ENCODE measurements around the gene GPR6.

The GPR6 gene

DNA sequence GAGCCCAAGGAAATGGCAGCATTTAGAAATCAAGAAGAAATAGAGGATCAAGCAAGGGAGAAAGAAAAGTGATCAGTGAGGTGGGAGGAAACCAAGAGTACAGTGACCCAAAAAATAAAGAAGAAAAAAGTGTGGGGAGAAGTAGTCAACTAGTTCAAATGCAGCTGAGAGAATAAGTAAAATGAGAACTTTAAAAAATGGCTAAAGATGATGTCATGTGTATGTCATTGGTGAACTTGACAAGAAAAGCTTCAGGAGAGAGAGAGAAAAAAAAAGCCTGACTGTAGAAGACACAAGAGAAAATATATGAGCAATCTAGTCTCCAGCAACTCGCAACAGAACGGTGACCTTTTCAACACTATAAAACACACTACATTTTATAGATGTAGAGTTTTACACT lies 6.3 kb downstream of the GPR6 start:
- Histone ChIP-seq H3K36me3 (no peaks in the 10 kb centered on the region), H3K4me3 (ENCODE audit: low read depth, low read length) (no peak overlapping the region), H3K27ac (no peak overlapping the region), H3K9me3 (ENCODE audit: severe bottlenecking) (peaks cover 2% of the 10 kb centered on the region), H3K27me3 (ENCODE audit: insufficient read depth, low read depth, severe bottlenecking) (peaks cover 16% of the 10 kb centered on the region)
- TF ChIP-seq, protein P1, sequence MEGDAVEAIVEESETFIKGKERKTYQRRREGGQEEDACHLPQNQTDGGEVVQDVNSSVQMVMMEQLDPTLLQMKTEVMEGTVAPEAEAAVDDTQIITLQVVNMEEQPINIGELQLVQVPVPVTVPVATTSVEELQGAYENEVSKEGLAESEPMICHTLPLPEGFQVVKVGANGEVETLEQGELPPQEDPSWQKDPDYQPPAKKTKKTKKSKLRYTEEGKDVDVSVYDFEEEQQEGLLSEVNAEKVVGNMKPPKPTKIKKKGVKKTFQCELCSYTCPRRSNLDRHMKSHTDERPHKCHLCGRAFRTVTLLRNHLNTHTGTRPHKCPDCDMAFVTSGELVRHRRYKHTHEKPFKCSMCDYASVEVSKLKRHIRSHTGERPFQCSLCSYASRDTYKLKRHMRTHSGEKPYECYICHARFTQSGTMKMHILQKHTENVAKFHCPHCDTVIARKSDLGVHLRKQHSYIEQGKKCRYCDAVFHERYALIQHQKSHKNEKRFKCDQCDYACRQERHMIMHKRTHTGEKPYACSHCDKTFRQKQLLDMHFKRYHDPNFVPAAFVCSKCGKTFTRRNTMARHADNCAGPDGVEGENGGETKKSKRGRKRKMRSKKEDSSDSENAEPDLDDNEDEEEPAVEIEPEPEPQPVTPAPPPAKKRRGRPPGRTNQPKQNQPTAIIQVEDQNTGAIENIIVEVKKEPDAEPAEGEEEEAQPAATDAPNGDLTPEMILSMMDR (IDR thresholded peaks at IDR 0.05; ENCODE audit: low read depth, low read length), result no peak
- DNase-seq, result no peak

DNA sequence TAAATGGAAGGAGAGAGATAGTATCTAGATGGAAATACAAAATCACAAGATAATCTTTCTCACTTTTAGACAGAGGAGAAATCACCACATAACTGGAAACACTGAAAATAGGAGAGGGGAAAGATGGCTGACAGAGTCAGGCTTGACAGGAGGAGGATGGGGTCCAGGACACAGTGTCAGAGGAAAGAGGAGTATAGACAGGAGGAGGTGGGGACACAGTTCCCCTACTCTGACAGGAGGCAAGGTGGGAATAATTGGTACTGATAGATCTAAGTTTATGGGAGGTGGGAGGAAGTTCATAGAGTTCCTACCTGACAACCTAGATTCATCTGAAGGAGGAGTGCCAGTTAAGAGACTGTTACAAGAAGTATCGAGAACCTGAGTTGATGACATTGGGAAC lies 9.1 kb downstream of the GPR6 start:
- Histone ChIP-seq H3K9me3 (ENCODE audit: severe bottlenecking) (peaks cover 2% of the 10 kb centered on the region), H3K4me3 (ENCODE audit: low read depth, low read length) (no peak overlapping the region), H3K36me3 (no peaks in the 10 kb centered on the region), H3K27me3 (ENCODE audit: insufficient read depth, low read depth, severe bottlenecking) (peaks cover 2% of the 10 kb centered on the region), H3K27ac (no peak overlapping the region)
- no peak for DNase-seq
- TF ChIP-seq, protein P1 (IDR thresholded peaks at IDR 0.05; ENCODE audit: low read depth, low read length), result no peak

DNA sequence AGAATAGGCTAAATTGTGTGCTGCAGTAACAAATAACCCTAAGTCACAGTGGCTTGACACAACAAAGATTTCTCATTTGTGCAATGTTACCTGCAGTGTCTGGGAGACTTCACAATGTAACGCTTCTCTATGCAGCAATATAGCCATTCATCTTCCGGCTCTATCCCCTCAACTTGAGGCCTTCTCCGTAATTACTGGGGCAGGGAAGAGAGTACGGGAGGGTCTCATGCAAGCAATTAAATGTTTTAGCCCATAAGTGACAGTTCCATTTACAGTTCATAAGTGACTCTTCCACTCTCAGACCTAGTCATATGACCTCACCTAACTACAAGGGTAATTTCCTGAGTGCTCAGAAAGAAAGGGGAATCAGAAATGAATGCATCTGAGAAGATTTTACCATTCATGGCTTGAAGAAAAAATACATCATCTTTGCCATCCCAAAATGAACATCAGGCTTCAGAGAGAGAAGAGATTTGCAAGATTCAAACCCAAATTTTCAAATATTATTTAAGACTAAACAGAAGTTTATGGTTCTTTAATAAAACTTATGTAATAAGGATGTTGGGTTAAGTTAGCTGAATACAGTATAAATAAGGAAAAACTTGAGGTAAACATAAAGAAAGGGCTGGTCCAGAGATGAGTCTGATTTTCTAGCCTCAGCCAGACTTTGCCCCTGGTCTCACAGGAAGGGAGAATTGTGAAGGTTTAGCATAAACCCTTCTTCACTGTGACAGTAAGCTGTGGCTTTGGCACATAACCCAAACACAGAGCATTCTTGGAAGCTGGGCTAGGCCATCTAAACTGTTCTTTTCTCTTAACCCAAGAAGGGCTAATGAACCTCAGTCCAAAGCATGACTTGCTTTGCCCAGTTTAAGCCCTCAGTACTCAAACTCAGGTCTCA lies 13.3 kb downstream of the GPR6 start:
- H3K9me3 ChIP-seq (ENCODE audit: severe bottlenecking), result no peaks in the 10 kb centered on the region
- no peak for DNase-seq
- TF ChIP-seq, protein P1 (IDR thresholded peaks at IDR 0.05; ENCODE audit: low read depth, low read length), result no peak
- peaks cover 11% of the 10 kb centered on the region for H3K27me3 ChIP-seq (ENCODE audit: insufficient read depth, low read depth, severe bottlenecking)
- H3K27ac ChIP-seq, result no peak overlapping the region
- no peak overlapping the region for H3K4me3 ChIP-seq (ENCODE audit: low read depth, low read length)
- no peaks in the 10 kb centered on the region for H3K36me3 ChIP-seq

DNA sequence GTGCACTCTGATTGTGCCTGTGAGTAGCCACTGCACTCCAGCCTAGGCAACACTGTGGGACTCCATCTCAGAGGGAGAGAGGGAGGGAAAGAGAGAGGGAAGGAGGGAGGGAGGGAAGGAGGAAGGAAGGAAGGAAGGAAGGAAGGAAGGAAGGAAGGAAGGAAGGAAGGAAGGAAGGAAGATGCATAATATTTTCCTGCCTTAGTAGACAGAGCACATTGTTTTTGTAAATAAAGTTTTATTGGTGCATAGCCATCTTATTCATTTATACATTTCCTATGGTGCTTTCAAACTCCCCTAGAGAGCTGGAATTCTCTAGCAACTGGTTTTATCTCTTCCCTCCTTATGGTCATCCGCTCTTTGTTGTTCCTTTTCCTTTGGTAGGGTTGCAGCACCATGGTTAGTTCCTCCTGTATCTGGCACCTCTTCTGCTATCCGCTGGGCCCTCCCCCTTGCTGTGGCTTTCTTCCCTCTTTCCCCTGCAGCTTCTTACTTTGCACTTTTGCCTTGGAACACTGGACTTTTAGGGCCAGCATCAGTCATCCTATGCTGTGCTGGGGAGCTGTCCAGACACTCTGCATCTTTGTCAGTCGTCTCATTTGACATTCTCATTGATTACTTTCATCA lies 20.2 kb downstream of the GPR6 start:
- TF ChIP-seq, protein P1 (IDR thresholded peaks at IDR 0.05; ENCODE audit: low read depth, low read length), result no peak
- H3K36me3 ChIP-seq, result no peaks in the 10 kb centered on the region
- no peak overlapping the region for H3K27ac ChIP-seq
- no peak for DNase-seq
- H3K27me3 ChIP-seq (ENCODE audit: insufficient read depth, low read depth, severe bottlenecking), result peaks cover 31% of the 10 kb centered on the region
- H3K9me3 ChIP-seq (ENCODE audit: severe bottlenecking), result peaks cover 4% of the 10 kb centered on the region
- no peak overlapping the region for H3K4me3 ChIP-seq (ENCODE audit: low read depth, low read length)

DNA sequence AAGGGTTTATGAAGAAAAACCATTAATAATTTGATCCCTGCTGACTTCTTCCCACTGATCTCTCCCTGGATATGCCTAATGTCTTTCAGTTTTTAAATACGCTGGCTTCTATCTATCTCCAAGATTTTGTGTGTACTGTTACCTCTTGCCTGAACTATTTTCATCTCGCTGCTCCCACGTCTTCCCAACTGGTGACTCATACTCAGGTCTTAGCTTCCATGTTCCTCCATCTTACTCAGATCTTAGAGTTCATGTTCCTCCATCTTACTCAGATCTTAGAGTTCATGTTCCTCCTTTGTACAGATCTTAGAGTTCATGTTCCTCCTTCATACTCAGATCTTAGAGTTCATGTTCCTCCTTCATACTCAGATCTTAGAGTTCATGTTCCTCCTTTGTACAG lies 21.6 kb downstream of the GPR6 start:
- no peak for DNase-seq
- Histone ChIP-seq H3K4me3 (ENCODE audit: low read depth, low read length) (no peak overlapping the region), H3K9me3 (ENCODE audit: severe bottlenecking) (peaks cover 6% of the 10 kb centered on the region), H3K36me3 (no peaks in the 10 kb centered on the region), H3K27me3 (ENCODE audit: insufficient read depth, low read depth, severe bottlenecking) (peaks cover 29% of the 10 kb centered on the region), H3K27ac (no peak overlapping the region)
- TF ChIP-seq, protein P1 (IDR thresholded peaks at IDR 0.05; ENCODE audit: low read depth, low read length), result no peak

Measured in WERI-Rb-1 (cell line).